Vagina (tissue), 2 donors: Measurements from ENCODE around the gene PRKCB.

ENCODE experiments used
- POLR2A ChIP-seq, 2 donors: fragments of 450-650 bp; IDR thresholded peaks; one replicate each; pipeline ENCODE4 v1.6.1; 2017; ENCODE audit warnings: antibody characterized with exemption in 2 of 2, mild to moderate bottlenecking in 2 of 2, moderate library complexity in 2 of 2
- POLR2AphosphoS5 ChIP-seq, 2 donors: sonication (generic); formaldehyde crosslinking; IDR thresholded peaks; one replicate each; pipeline ENCODE4 v1.9.0; 2017; ENCODE audit warnings: antibody characterized with exemption in 2 of 2, mild to moderate bottlenecking in 2 of 2, low read depth in 1 of 2; ENCODE audit not compliant: insufficient read depth in 1 of 2
- TF ChIP-seq, protein P1 (sequence below), 3 experiments: fragments of 450-650 bp in 2 of 3; fragments of 200-600 bp in 1 of 3; sonication (generic) in 1 of 3; IDR thresholded peaks; one replicate each; pipeline ENCODE4 v1.5.1; 2017 to 2019; ENCODE audit warnings: antibody characterized with exemption in 3 of 3, mild to moderate bottlenecking in 2 of 3, moderate library complexity in 2 of 3

- TF ChIP-seq, protein P1, sequence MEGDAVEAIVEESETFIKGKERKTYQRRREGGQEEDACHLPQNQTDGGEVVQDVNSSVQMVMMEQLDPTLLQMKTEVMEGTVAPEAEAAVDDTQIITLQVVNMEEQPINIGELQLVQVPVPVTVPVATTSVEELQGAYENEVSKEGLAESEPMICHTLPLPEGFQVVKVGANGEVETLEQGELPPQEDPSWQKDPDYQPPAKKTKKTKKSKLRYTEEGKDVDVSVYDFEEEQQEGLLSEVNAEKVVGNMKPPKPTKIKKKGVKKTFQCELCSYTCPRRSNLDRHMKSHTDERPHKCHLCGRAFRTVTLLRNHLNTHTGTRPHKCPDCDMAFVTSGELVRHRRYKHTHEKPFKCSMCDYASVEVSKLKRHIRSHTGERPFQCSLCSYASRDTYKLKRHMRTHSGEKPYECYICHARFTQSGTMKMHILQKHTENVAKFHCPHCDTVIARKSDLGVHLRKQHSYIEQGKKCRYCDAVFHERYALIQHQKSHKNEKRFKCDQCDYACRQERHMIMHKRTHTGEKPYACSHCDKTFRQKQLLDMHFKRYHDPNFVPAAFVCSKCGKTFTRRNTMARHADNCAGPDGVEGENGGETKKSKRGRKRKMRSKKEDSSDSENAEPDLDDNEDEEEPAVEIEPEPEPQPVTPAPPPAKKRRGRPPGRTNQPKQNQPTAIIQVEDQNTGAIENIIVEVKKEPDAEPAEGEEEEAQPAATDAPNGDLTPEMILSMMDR (IDR thresholded peaks at IDR 0.05): no peak
- no peak for TF ChIP-seq POLR2A (IDR thresholded peaks at IDR 0.05)
- TF ChIP-seq POLR2AphosphoS5 (IDR thresholded peaks at IDR 0.05; ENCODE audit: insufficient read depth in 1 of 2, low read depth in 1 of 2): no peak
Measured at GRCh38 chr16:24138024-24138423, 302.2 kb downstream of the PRKCB start.
